ENCODE measurements around the gene OLFML2B. TPM values are rescaled to one million over a fixed set of nuclear protein-coding genes. Genes with fewer than 3 reads are reported as not detected.
"Not testable (repeated sequence)": the region's sequence is repeated elsewhere in the genome, so short reads cannot be mapped to it uniquely, and the experiment has no call there.

OLFML2B gene
- total and polyA plus RNA-seq, 2 donors = 4.3 to 5.4 TPM

GRCh38 chr1:162017791-162018190 is 5.9 kb downstream of the OLFML2B start:
- H3K36me3 ChIP-seq (ENCODE audit: control insufficient read depth in 2 of 2, insufficient read depth in 2 of 2, low read length in 1 of 2); H3K4me3 ChIP-seq (ENCODE audit: low read length in 2 of 2); H3K9me3 ChIP-seq (ENCODE audit: control insufficient read depth in 2 of 2, insufficient read depth in 1 of 2, low read length in 1 of 2); H3K27ac ChIP-seq (ENCODE audit: low read depth in 1 of 2, low read length in 1 of 2); DNase-seq (ENCODE audit: low read depth in 6 of 9, low spot score in 9 of 9); H3K4me1 ChIP-seq (ENCODE audit: control insufficient read depth in 2 of 2, insufficient read depth in 2 of 2, low read length in 2 of 2); H3K27me3 ChIP-seq (ENCODE audit: control insufficient read depth in 2 of 2, insufficient read depth in 1 of 2, low read length in 1 of 2): not testable (repeated sequence)

GRCh38 chr1:162016631-162017030 is 7.0 kb downstream of the OLFML2B start:
- no peak for DNase-seq (ENCODE audit: low read depth in 6 of 9, low spot score in 9 of 9)
- Histone ChIP-seq H3K9me3 (ENCODE audit: control insufficient read depth in 2 of 2, insufficient read depth in 1 of 2, low read length in 1 of 2) (no peaks in the 10 kb centered on the region), H3K4me1 (ENCODE audit: control insufficient read depth in 2 of 2, insufficient read depth in 2 of 2, low read length in 2 of 2) (no peaks in the 10 kb centered on the region), H3K36me3 (ENCODE audit: control insufficient read depth in 2 of 2, insufficient read depth in 2 of 2, low read length in 1 of 2) (no peaks in the 10 kb centered on the region), H3K4me3 (ENCODE audit: low read length in 2 of 2) (no peak overlapping the region), H3K27ac (ENCODE audit: low read depth in 1 of 2, low read length in 1 of 2) (no peak overlapping the region), H3K27me3 (ENCODE audit: control insufficient read depth in 2 of 2, insufficient read depth in 1 of 2, low read length in 1 of 2) (peaks cover 0 to 2% of the 10 kb centered on the region in 2 donors)
- WGBS = 76% methylated on average over 2 of the region's 2 CpGs

GRCh38 chr1:162015196-162015595 is 8.5 kb downstream of the OLFML2B start:
- H3K27ac ChIP-seq (ENCODE audit: low read depth in 1 of 2, low read length in 1 of 2) = no peak overlapping the region

GRCh38 chr1:162014202-162014601 is 9.5 kb downstream of the OLFML2B start:
- H3K4me1 ChIP-seq (ENCODE audit: control insufficient read depth in 2 of 2, insufficient read depth in 2 of 2, low read length in 2 of 2) = no peaks in the 10 kb centered on the region
- no peaks in the 10 kb centered on the region for H3K9me3 ChIP-seq (ENCODE audit: control insufficient read depth in 2 of 2, insufficient read depth in 1 of 2, low read length in 1 of 2)
- H3K4me3 ChIP-seq (ENCODE audit: low read length in 2 of 2) = no peak overlapping the region
- no peak overlapping the region for H3K27ac ChIP-seq (ENCODE audit: low read depth in 1 of 2, low read length in 1 of 2)
- no peaks in the 10 kb centered on the region for H3K27me3 ChIP-seq (ENCODE audit: control insufficient read depth in 2 of 2, insufficient read depth in 1 of 2, low read length in 1 of 2)
- no peaks in the 10 kb centered on the region for H3K36me3 ChIP-seq (ENCODE audit: control insufficient read depth in 2 of 2, insufficient read depth in 2 of 2, low read length in 1 of 2)
- WGBS = 98% methylated on average over 2 of the region's 2 CpGs
- DNase-seq (ENCODE audit: low read depth in 6 of 9, low spot score in 9 of 9) = no peak

More at GRCh38 chr1:162015196-162015595, 8.5 kb downstream of the OLFML2B start:
- Histone ChIP-seq H3K4me3 (ENCODE audit: low read length in 2 of 2) (no peak overlapping the region), H3K4me1 (ENCODE audit: control insufficient read depth in 2 of 2, insufficient read depth in 2 of 2, low read length in 2 of 2) (no peaks in the 10 kb centered on the region), H3K9me3 (ENCODE audit: control insufficient read depth in 2 of 2, insufficient read depth in 1 of 2, low read length in 1 of 2) (no peaks in the 10 kb centered on the region), H3K36me3 (ENCODE audit: control insufficient read depth in 2 of 2, insufficient read depth in 2 of 2, low read length in 1 of 2) (no peaks in the 10 kb centered on the region), H3K27me3 (ENCODE audit: control insufficient read depth in 2 of 2, insufficient read depth in 1 of 2, low read length in 1 of 2) (no peaks in the 10 kb centered on the region)
- 94% methylated on average over 3 of the region's 3 CpGs for WGBS
- DNase-seq (ENCODE audit: low read depth in 6 of 9, low spot score in 9 of 9) = no peak

- Histone ChIP-seq H3K4me1 (ENCODE audit: control insufficient read depth in 2 of 2, insufficient read depth in 2 of 2, low read length in 2 of 2) (no peaks in the 10 kb centered on the region), H3K9me3 (ENCODE audit: control insufficient read depth in 2 of 2, insufficient read depth in 1 of 2, low read length in 1 of 2) (no peaks in the 10 kb centered on the region), H3K27me3 (ENCODE audit: control insufficient read depth in 2 of 2, insufficient read depth in 1 of 2, low read length in 1 of 2) (no peaks in the 10 kb centered on the region), H3K27ac (ENCODE audit: low read depth in 1 of 2, low read length in 1 of 2) (no peak overlapping the region), H3K4me3 (ENCODE audit: low read length in 2 of 2) (no peak overlapping the region), H3K36me3 (ENCODE audit: control insufficient read depth in 2 of 2, insufficient read depth in 2 of 2, low read length in 1 of 2) (no peaks in the 10 kb centered on the region)
- DNase-seq (ENCODE audit: low read depth in 6 of 9, low spot score in 9 of 9) = no peak
Measured at GRCh38 chr1:162013289-162013688, 10.4 kb downstream of the OLFML2B start.

GRCh38 chr1:162011337-162012012 is 12.2 kb downstream of the OLFML2B start:
- no peaks in the 10 kb centered on the region for H3K9me3 ChIP-seq (ENCODE audit: control insufficient read depth in 2 of 2, insufficient read depth in 1 of 2, low read length in 1 of 2)
- DNase-seq (ENCODE audit: low read depth in 6 of 9, low spot score in 9 of 9) = no peak
- no peaks in the 10 kb centered on the region for H3K27me3 ChIP-seq (ENCODE audit: control insufficient read depth in 2 of 2, insufficient read depth in 1 of 2, low read length in 1 of 2)
- WGBS = 94% methylated on average over 9 of the region's 9 CpGs
- no peak overlapping the region for H3K4me3 ChIP-seq (ENCODE audit: low read length in 2 of 2)
- H3K27ac ChIP-seq (ENCODE audit: low read depth in 1 of 2, low read length in 1 of 2) = no peak overlapping the region
- H3K4me1 ChIP-seq (ENCODE audit: control insufficient read depth in 2 of 2, insufficient read depth in 2 of 2, low read length in 2 of 2) = no peaks in the 10 kb centered on the region
- no peaks in the 10 kb centered on the region for H3K36me3 ChIP-seq (ENCODE audit: control insufficient read depth in 2 of 2, insufficient read depth in 2 of 2, low read length in 1 of 2)

- no peaks in the 10 kb centered on the region for H3K36me3 ChIP-seq (ENCODE audit: control insufficient read depth in 2 of 2, insufficient read depth in 2 of 2, low read length in 1 of 2)
- no peak overlapping the region for H3K27ac ChIP-seq (ENCODE audit: low read depth in 1 of 2, low read length in 1 of 2)
- no peak overlapping the region for H3K4me3 ChIP-seq (ENCODE audit: low read length in 2 of 2)
- no peaks in the 10 kb centered on the region for H3K27me3 ChIP-seq (ENCODE audit: control insufficient read depth in 2 of 2, insufficient read depth in 1 of 2, low read length in 1 of 2)
- no peaks in the 10 kb centered on the region for H3K4me1 ChIP-seq (ENCODE audit: control insufficient read depth in 2 of 2, insufficient read depth in 2 of 2, low read length in 2 of 2)
- DNase-seq (ENCODE audit: low read depth in 6 of 9, low spot score in 9 of 9) = no peak
- no peaks in the 10 kb centered on the region for H3K9me3 ChIP-seq (ENCODE audit: control insufficient read depth in 2 of 2, insufficient read depth in 1 of 2, low read length in 1 of 2)
- 93% methylated on average over 3 of the region's 3 CpGs for WGBS
Measured at GRCh38 chr1:162010175-162010506, 13.5 kb downstream of the OLFML2B start.

GRCh38 chr1:162009501-162010174 is 14.0 kb downstream of the OLFML2B start:
- Histone ChIP-seq H3K4me3 (ENCODE audit: low read length in 2 of 2) (no peak overlapping the region), H3K36me3 (ENCODE audit: control insufficient read depth in 2 of 2, insufficient read depth in 2 of 2, low read length in 1 of 2) (no peaks in the 10 kb centered on the region), H3K4me1 (ENCODE audit: control insufficient read depth in 2 of 2, insufficient read depth in 2 of 2, low read length in 2 of 2) (peaks cover 0 to under 1% of the 10 kb centered on the region in 2 donors), H3K27me3 (ENCODE audit: control insufficient read depth in 2 of 2, insufficient read depth in 1 of 2, low read length in 1 of 2) (no peaks in the 10 kb centered on the region), H3K27ac (ENCODE audit: low read depth in 1 of 2, low read length in 1 of 2) (peak overlapping the region in 1 of 2 donors; percentile 20), H3K9me3 (ENCODE audit: control insufficient read depth in 2 of 2, insufficient read depth in 1 of 2, low read length in 1 of 2) (no peaks in the 10 kb centered on the region)
- DNase-seq (ENCODE audit: low read depth in 6 of 9, low spot score in 9 of 9) = no peak
- 90% methylated on average over 9 of the region's 9 CpGs for WGBS

- no peak overlapping the region for H3K4me3 ChIP-seq (ENCODE audit: low read length in 2 of 2)
- H3K4me1 ChIP-seq (ENCODE audit: control insufficient read depth in 2 of 2, insufficient read depth in 2 of 2, low read length in 2 of 2) = peaks cover 5 to 8% of the 10 kb centered on the region in 2 donors
- no peak overlapping the region for H3K27ac ChIP-seq (ENCODE audit: low read depth in 1 of 2, low read length in 1 of 2)
- WGBS = 96% methylated on average over 5 of the region's 5 CpGs
- H3K27me3 ChIP-seq (ENCODE audit: control insufficient read depth in 2 of 2, insufficient read depth in 1 of 2, low read length in 1 of 2) = no peaks in the 10 kb centered on the region
- no peaks in the 10 kb centered on the region for H3K36me3 ChIP-seq (ENCODE audit: control insufficient read depth in 2 of 2, insufficient read depth in 2 of 2, low read length in 1 of 2)
- H3K9me3 ChIP-seq (ENCODE audit: control insufficient read depth in 2 of 2, insufficient read depth in 1 of 2, low read length in 1 of 2) = no peaks in the 10 kb centered on the region
- DNase-seq (ENCODE audit: low read depth in 6 of 9, low spot score in 9 of 9) = no peak
Measured at GRCh38 chr1:162008799-162009198, 14.9 kb downstream of the OLFML2B start.
